GM23338 (cell line): Measurements from ENCODE around the gene CHRNA5. TPM values are rescaled to one million over a fixed set of nuclear protein-coding genes. Genes with fewer than 3 reads are reported as not detected.

Experiments
- ATAC-seq: fragments of 200-7000 bp; cut with Tn5 transposase; 3 replicates; pipeline ENCODE4 v1.9.1; 2020
- DNase-seq: peaks from one replicate; pipeline ENCODE4 v3.0.0-alpha.2; 2015; ENCODE audit warnings: low spot score
- H2AFZ ChIP-seq: fragments of 200-600 bp; sonication (generic); 2 replicates; pipeline ENCODE4 v1.8.0; 2016; ENCODE audit warnings: antibody characterized with exemption, mild to moderate bottlenecking, moderate library complexity
- H3F3A ChIP-seq: fragments of 200-600 bp; sonication (generic); replicated peaks from 2 replicates; pipeline ENCODE4 v1.8.0; 2017; ENCODE audit warnings: antibody characterized with exemption, mixed run types, low read depth
- H3K27ac ChIP-seq: fragments of 200-600 bp; sonication (generic); 2 replicates; pipeline ENCODE4 v1.6.1; 2016; ENCODE audit warnings: low read depth
- H3K27me3 ChIP-seq: fragments of 200-600 bp; sonication (generic); 2 replicates; pipeline ENCODE4 v1.8.0; 2016; ENCODE audit warnings: mild to moderate bottlenecking, mixed run types, moderate library complexity; ENCODE audit not compliant: insufficient read depth
- H3K36me3 ChIP-seq: fragments of 200-600 bp; sonication (generic); 2 replicates; pipeline ENCODE4 v1.8.0; 2016; ENCODE audit warnings: mild to moderate bottlenecking; ENCODE audit not compliant: insufficient read depth
- H3K4me1 ChIP-seq: fragments of 200-600 bp; sonication (generic); 2 replicates; pipeline ENCODE4 v1.8.0; 2016; ENCODE audit warnings: mild to moderate bottlenecking, moderate library complexity; ENCODE audit not compliant: insufficient read depth
- H3K4me2 ChIP-seq: fragments of 200-600 bp; sonication (generic); 2 replicates; pipeline ENCODE4 v1.7.1; 2017; ENCODE audit warnings: mixed run types
- H3K4me3 ChIP-seq: fragments of 200-600 bp; sonication (generic); 2 replicates; pipeline ENCODE4 v1.6.1; 2016; ENCODE audit warnings: mixed run types
- H3K79me2 ChIP-seq: fragments of 200-600 bp; sonication (generic); replicated peaks from 2 replicates; pipeline ENCODE4 v1.8.0; 2017; ENCODE audit warnings: mild to moderate bottlenecking; ENCODE audit not compliant: insufficient read depth
- H3K9me2 ChIP-seq: fragments of 200-600 bp; sonication (generic); 2 replicates; pipeline ENCODE4 v1.8.0; 2017; ENCODE audit not compliant: insufficient read depth
- H4K20me1 ChIP-seq: fragments of 200-600 bp; sonication (generic); replicated peaks from 2 replicates; pipeline ENCODE4 v1.8.0; 2017; ENCODE audit warnings: mild to moderate bottlenecking; ENCODE audit not compliant: insufficient read depth
- H3K27ac Mint-ChIP-seq: 2 replicates; pipeline ENCODE4 v1.8.0; 2020; ENCODE audit warnings: inconsistent platforms, mild to moderate bottlenecking, moderate library complexity, mixed read lengths
- H3K27me3 Mint-ChIP-seq: 3 replicates; pipeline ENCODE4 v1.8.0; 2022; ENCODE audit warnings: low read depth, mild to moderate bottlenecking, moderate library complexity, mixed read lengths, inconsistent platforms; ENCODE audit not compliant: insufficient read depth, poor library complexity
- H3K36me3 Mint-ChIP-seq: 3 replicates; pipeline ENCODE4 v1.8.0; 2021; ENCODE audit warnings: low read depth, mild to moderate bottlenecking, inconsistent platforms, moderate library complexity, mixed read lengths
- H3K4me1 Mint-ChIP-seq: 3 replicates; pipeline ENCODE4 v1.8.0; 2020; ENCODE audit warnings: mild to moderate bottlenecking, inconsistent platforms, mixed read lengths
- H3K4me3 Mint-ChIP-seq: 3 replicates; pipeline ENCODE4 v1.8.0; 2021; ENCODE audit warnings: moderate library complexity, mild to moderate bottlenecking, inconsistent platforms, mixed read lengths
- H3K9me3 Mint-ChIP-seq: 3 replicates; pipeline ENCODE4 v1.8.0; 2020; ENCODE audit warnings: moderate library complexity, mild to moderate bottlenecking, inconsistent platforms, mixed read lengths
- CREB1 ChIP-seq: fragments of 250-450 bp; sonication (Bioruptor Pico); IDR thresholded peaks from 2 replicates; pipeline ENCODE4 v1.5.0; 2020; ENCODE audit warnings: low read depth, mild to moderate bottlenecking, moderate library complexity
- CTCF ChIP-seq, 2 experiments: fragments of 200-600 bp in 1 of 2; sonication (generic) in 1 of 2; conservative IDR thresholded peaks; 2 replicates each; pipeline versions ENCODE4 v1.5.1 to v1.6.1; 2016 to 2017; ENCODE audit warnings: antibody characterized with exemption in 2 of 2, low read depth in 2 of 2, mild to moderate bottlenecking in 2 of 2, moderate library complexity in 1 of 2
- ETS1 ChIP-seq: IDR thresholded peaks from 2 replicates; pipeline ENCODE4 v1.6.1; 2016; ENCODE audit warnings: antibody characterized with exemption
- EZH2 ChIP-seq: fragments of 200-600 bp; sonication (generic); IDR thresholded peaks from one replicate; pipeline ENCODE4 v1.8.0; 2017; ENCODE audit warnings: antibody characterized with exemption, mild to moderate bottlenecking, low read depth; ENCODE audit not compliant: unreplicated experiment
- EZH2phosphoT487 ChIP-seq: fragments of 200-600 bp; sonication (generic); IDR thresholded peaks from one replicate; pipeline ENCODE4 v1.8.1; 2018; ENCODE audit warnings: antibody characterized with exemption; ENCODE audit not compliant: unreplicated experiment
- JUNB ChIP-seq: IDR thresholded peaks from one replicate; pipeline ENCODE4 v1.6.1; 2016; ENCODE audit warnings: antibody characterized with exemption; ENCODE audit not compliant: unreplicated experiment
- NANOG ChIP-seq: IDR thresholded peaks from 2 replicates; pipeline ENCODE4 v1.6.1; 2016; ENCODE audit warnings: antibody characterized with exemption, borderline replicate concordance
- STAT1 ChIP-seq: IDR thresholded peaks from one replicate; pipeline ENCODE4 v1.6.1; 2016; ENCODE audit warnings: antibody characterized with exemption; ENCODE audit not compliant: unreplicated experiment
- ZNF114 ChIP-seq: fragments of 250-450 bp; sonication (Bioruptor Pico); IDR thresholded peaks from 2 replicates; pipeline ENCODE4 v1.5.0; 2020; ENCODE audit warnings: mild to moderate bottlenecking, moderate library complexity
- ZNF331 ChIP-seq: fragments of 250-450 bp; sonication (Bioruptor Pico); IDR thresholded peaks from 2 replicates; pipeline ENCODE4 v1.5.0; 2020; ENCODE audit warnings: low read depth, mild to moderate bottlenecking, moderate library complexity
- ZNF462 ChIP-seq: fragments of 250-450 bp; sonication (Bioruptor Pico); IDR thresholded peaks from 2 replicates; pipeline ENCODE4 v1.5.0; 2020; ENCODE audit warnings: mild to moderate bottlenecking, moderate library complexity
- polyA plus RNA-seq: library from polyadenylated mRNA; unstranded; fragments of >200 nt; fragmentation: Nextera tagmentation; extraction: Ambion mirVana; gene quantifications from 2 replicates; pipeline ENCODE4 v1.2.1, GENCODE V29; 2016
- total RNA-seq: library from RNA; depleted of rRNA; stranded (reverse); fragments of >200 nt; shearing (Covaris generic); gene quantifications from 2 replicates; pipeline ENCODE4 v1.2.3, GENCODE V29; 2014

Gene CHRNA5
- total and polyA plus RNA-seq, 2 experiments from 2014 or later = 19.6 to 23.3 TPM

- peaks cover 4% of the 10 kb centered on the region; the same call in 2 of the 3 replicates for H3K9me3 Mint-ChIP-seq
- no peaks in the 10 kb centered on the region for H3K36me3 Mint-ChIP-seq
- H4K20me1 ChIP-seq = no peaks in the 10 kb centered on the region
- H3K27ac Mint-ChIP-seq = no peak overlapping the region
- no peaks in the 10 kb centered on the region for H3K9me2 ChIP-seq
- no peaks in the 10 kb centered on the region for H3F3A ChIP-seq
- no peak overlapping the region for H3K4me3 Mint-ChIP-seq
- peaks cover 21% of the 10 kb centered on the region for H3K4me1 Mint-ChIP-seq
- peaks cover 36% of the 10 kb centered on the region for H3K27me3 Mint-ChIP-seq
- ATAC-seq (no peak), DNase-seq (no peak)
- H3K79me2 ChIP-seq = no peaks in the 10 kb centered on the region
- H3K4me3 ChIP-seq = no peak overlapping the region
- no peaks in the 10 kb centered on the region for H3K36me3 ChIP-seq
- peaks cover 37% of the 10 kb centered on the region for H3K27me3 ChIP-seq
- H3K4me2 ChIP-seq = no peak overlapping the region
- H3K4me1 ChIP-seq = no peaks in the 10 kb centered on the region
- no peak overlapping the region for H3K27ac ChIP-seq
- TF ChIP-seq CREB1 (CRISPR knock-in tag) = no peak
- TF ChIP-seq STAT1 = no peak
- TF ChIP-seq CTCF (conservative IDR thresholded peaks at IDR 0.05; ENCODE audit: low read depth in 2 of 2) = no peak
- no peak for TF ChIP-seq NANOG
- TF ChIP-seq ZNF114 = no peak
- no peak for TF ChIP-seq JUNB
- TF ChIP-seq ZNF462 (CRISPR knock-in tag) = no peak
- TF ChIP-seq ZNF331 (CRISPR knock-in tag) = no peak
- no peak for TF ChIP-seq EZH2
- no peak for TF ChIP-seq ETS1
- no peak for TF ChIP-seq EZH2phosphoT487
- H2AFZ ChIP-seq = no peak overlapping the region
These were observed 52.2 kb downstream of the CHRNA5 start for GRCh38 chr15:78617516-78617915.
